22Rv1 (cell line): ENCODE data around the gene EIF4G1.

Experiments
- H3K27ac ChIP-seq: fragments of 450-650 bp; 2 replicates; pipeline ENCODE4 v1.5.1; 2017
- ZFX ChIP-seq: fragments of 450-650 bp; IDR thresholded peaks from 2 replicates; pipeline ENCODE4 v1.6.1; 2017; ENCODE audit warnings: antibody characterized with exemption, borderline replicate concordance
- TF ChIP-seq, protein P1 (sequence below): fragments of 450-650 bp; IDR thresholded peaks from 2 replicates; pipeline ENCODE4 v1.5.1; 2017; ENCODE audit warnings: mild to moderate bottlenecking

Gene EIF4G1

DNA sequence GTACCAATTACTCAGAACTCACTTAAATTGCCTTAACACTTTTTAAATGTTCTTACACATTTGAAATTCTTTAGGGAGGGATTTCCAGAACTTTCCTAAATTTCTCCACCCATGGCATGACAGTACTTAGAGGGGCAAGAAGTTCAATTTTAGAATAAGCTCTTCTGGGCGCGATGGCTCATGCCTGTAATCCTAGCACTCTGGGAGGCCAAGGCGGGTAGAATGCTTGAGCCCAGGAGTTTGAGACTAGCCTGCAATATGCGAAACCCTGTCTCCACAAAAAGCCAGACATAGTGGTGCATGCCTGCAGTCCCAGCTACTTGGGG, 33.6 kb downstream of the EIF4G1 start:
- no peak for TF ChIP-seq ZFX
- TF ChIP-seq, protein P1, sequence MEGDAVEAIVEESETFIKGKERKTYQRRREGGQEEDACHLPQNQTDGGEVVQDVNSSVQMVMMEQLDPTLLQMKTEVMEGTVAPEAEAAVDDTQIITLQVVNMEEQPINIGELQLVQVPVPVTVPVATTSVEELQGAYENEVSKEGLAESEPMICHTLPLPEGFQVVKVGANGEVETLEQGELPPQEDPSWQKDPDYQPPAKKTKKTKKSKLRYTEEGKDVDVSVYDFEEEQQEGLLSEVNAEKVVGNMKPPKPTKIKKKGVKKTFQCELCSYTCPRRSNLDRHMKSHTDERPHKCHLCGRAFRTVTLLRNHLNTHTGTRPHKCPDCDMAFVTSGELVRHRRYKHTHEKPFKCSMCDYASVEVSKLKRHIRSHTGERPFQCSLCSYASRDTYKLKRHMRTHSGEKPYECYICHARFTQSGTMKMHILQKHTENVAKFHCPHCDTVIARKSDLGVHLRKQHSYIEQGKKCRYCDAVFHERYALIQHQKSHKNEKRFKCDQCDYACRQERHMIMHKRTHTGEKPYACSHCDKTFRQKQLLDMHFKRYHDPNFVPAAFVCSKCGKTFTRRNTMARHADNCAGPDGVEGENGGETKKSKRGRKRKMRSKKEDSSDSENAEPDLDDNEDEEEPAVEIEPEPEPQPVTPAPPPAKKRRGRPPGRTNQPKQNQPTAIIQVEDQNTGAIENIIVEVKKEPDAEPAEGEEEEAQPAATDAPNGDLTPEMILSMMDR, result no peak
- peak overlapping the region; percentile 75 for H3K27ac ChIP-seq

GRCh38 chr3:184349563-184350470, 35.4 kb downstream of the EIF4G1 start:
- H3K27ac ChIP-seq, result no peak overlapping the region
- TF ChIP-seq ZFX, result no peak
- TF ChIP-seq, protein P1, result no peak

GRCh38 chr3:184350618-184351017, 36.2 kb downstream of the EIF4G1 start:
- TF ChIP-seq, protein P1, result no peak
- no peak for TF ChIP-seq ZFX
- H3K27ac ChIP-seq, result no peak overlapping the region

DNA sequence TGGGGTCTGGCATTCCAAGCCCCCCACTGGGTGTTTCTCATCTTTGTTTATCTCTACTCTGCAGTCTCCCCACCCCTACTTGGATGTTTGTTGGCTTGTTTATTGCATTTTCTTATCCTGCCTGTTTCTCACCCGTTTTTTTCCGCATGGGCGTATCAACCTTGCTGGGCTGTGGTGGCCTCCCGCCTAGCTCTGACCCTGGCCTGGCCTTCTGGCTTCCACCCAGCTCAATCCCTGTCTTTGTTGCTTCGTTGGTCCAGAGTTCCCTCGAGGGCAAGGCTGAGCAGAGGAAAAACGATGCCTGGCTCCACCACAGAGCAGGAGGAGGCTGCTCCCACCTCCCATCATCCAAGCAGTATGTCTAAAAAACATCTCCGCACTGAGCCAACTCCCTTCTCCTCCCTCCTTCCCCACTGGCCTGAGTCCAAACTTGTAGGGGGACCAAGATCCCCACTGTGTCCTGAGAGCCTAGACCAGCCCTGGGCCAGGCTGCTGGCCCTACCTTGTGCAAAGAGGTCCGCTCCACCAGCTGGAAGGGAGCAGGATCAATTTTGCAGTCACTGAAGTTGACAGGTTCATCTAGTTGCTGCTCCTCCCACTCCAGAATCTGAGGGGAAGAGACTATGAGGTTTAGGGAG, 37.2 kb downstream of the EIF4G1 start:
- H3K27ac ChIP-seq, result peak overlapping the region; percentile 53
- TF ChIP-seq, protein P1, result no peak
- no peak for TF ChIP-seq ZFX

- peak overlapping the region; percentile 53 for H3K27ac ChIP-seq
- TF ChIP-seq ZFX, result no peak
- TF ChIP-seq, protein P1, result no peak
Measured at GRCh38 chr3:184352149-184352785, 37.9 kb downstream of the EIF4G1 start.

- TF ChIP-seq ZFX, result no peak
- TF ChIP-seq, protein P1, result no peak
- H3K27ac ChIP-seq, result peak overlapping the region; percentile 53; the same call in 1 of the 2 replicates
Measured at GRCh38 chr3:184352897-184353545, 38.6 kb downstream of the EIF4G1 start.
